Fibroblast of lung (primary cell): ENCODE data around the gene WASHC4. TPM values are rescaled to one million over a fixed set of nuclear protein-coding genes. Genes with fewer than 3 reads are reported as not detected.

Source experiments
- DNase-seq, 2 donors: peaks; one replicate each; pipeline versions ENCODE4 v3.0.0 to v3.0.0-alpha.2; 2010; ENCODE audit warnings: low read depth in 2 of 2
- H2AFZ ChIP-seq: 2 replicates; pipeline ENCODE4 v1.5.1; 2012; ENCODE audit warnings: low read length, control low read depth, inconsistent platforms
- H3K27ac ChIP-seq: 2 replicates; pipeline ENCODE4 v1.5.1; 2011; ENCODE audit warnings: low read length, control low read depth; ENCODE audit not compliant: insufficient read depth
- H3K27me3 ChIP-seq: 2 replicates; pipeline ENCODE4 v1.5.1; 2011; ENCODE audit warnings: mild to moderate bottlenecking, low read length; ENCODE audit not compliant: control insufficient read depth, insufficient read depth
- H3K36me3 ChIP-seq: 2 replicates; pipeline ENCODE4 v1.5.1; 2011; ENCODE audit warnings: low read length; ENCODE audit not compliant: control insufficient read depth, insufficient read depth
- H3K4me1 ChIP-seq: 2 replicates; pipeline ENCODE4 v1.5.1; 2011; ENCODE audit warnings: low read length; ENCODE audit not compliant: control insufficient read depth, insufficient read depth; ENCODE audit errors: extremely low read depth
- H3K4me2 ChIP-seq: 2 replicates; pipeline ENCODE4 v1.5.1; 2011; ENCODE audit warnings: low read length, control low read depth; ENCODE audit not compliant: insufficient read depth; ENCODE audit errors: extremely low read depth
- H3K4me3 ChIP-seq, 4 experiments: fragments of 200-600 bp in 1 of 4; sonication (generic) in 1 of 4; replicated peaks in 1 of 4; 2 replicates each; pipeline ENCODE4 v1.5.1; 2011 to 2016; ENCODE audit warnings: low read length in 4 of 4, low read depth in 3 of 4, mild to moderate bottlenecking in 3 of 4, control low read depth in 2 of 4, inconsistent platforms in 1 of 4, mixed read lengths in 1 of 4; ENCODE audit not compliant: insufficient read depth in 1 of 4; ENCODE audit errors: control extremely low read depth in 1 of 4
- H3K79me2 ChIP-seq: 2 replicates; pipeline ENCODE4 v1.5.1; 2012; ENCODE audit warnings: mild to moderate bottlenecking, low read length, inconsistent platforms; ENCODE audit not compliant: control insufficient read depth, insufficient read depth
- H3K9ac ChIP-seq: 2 replicates; pipeline ENCODE4 v1.5.1; 2011; ENCODE audit warnings: mild to moderate bottlenecking, low read length, control low read depth; ENCODE audit not compliant: insufficient read depth
- H3K9me3 ChIP-seq: 2 replicates; pipeline ENCODE4 v1.5.1; 2012; ENCODE audit warnings: low read depth, low read length; ENCODE audit not compliant: control insufficient read depth, insufficient read depth
- H4K20me1 ChIP-seq: 2 replicates; pipeline ENCODE4 v1.5.1; 2011; ENCODE audit warnings: low read length; ENCODE audit not compliant: control insufficient read depth, insufficient read depth; ENCODE audit errors: extremely low read depth
- CTCF ChIP-seq, 2 donors: IDR thresholded peaks in 1 of 2; conservative IDR thresholded peaks in 1 of 2; 1 replicate in 1 of 2; 2 replicates in 1 of 2; pipeline ENCODE4 v1.5.1; 2011 to 2012; ENCODE audit warnings: low read length in 2 of 2, control low read depth in 1 of 2, inconsistent platforms in 1 of 2, low read depth in 1 of 2, mild to moderate bottlenecking in 1 of 2
- EZH2 ChIP-seq: IDR thresholded peaks from 2 replicates; pipeline ENCODE4 v1.5.1; 2012; ENCODE audit warnings: low read length, control low read depth, mild to moderate bottlenecking; ENCODE audit errors: missing control alignments
- polyA plus RNA-seq, 2 donors: library from polyadenylated mRNA; depleted of rRNA in 1 of 2; stranded (reverse) in 1 of 2; unstranded in 1 of 2; fragments of >200 nt; gene quantifications; 2 replicates each; pipeline ENCODE4 v1.2.1, GENCODE V29; 2011 to 2012; ENCODE audit warnings: missing spikeins in 1 of 2
- total RNA-seq: library from RNA; depleted of rRNA; stranded (reverse); fragments of >200 nt; gene quantifications from 2 replicates; pipeline ENCODE4 v1.2.1, GENCODE V29; 2014

Gene WASHC4
- total and polyA plus RNA-seq, 2 donors (not counting 1 experiment from before 2014, with no cell fraction given), result 56.5 to 98.3 TPM

GRCh38 chr12:105194947-105195346 lies 87.4 kb downstream of the WASHC4 start:
- no peaks in the 10 kb centered on the region for H4K20me1 ChIP-seq
- no peak overlapping the region for H3K9ac ChIP-seq
- H3K27me3 ChIP-seq, result no peaks in the 10 kb centered on the region
- no peak for DNase-seq
- no peaks in the 10 kb centered on the region for H3K79me2 ChIP-seq
- no peak overlapping the region for H3K4me3 ChIP-seq
- peaks cover 37% of the 10 kb centered on the region for H3K36me3 ChIP-seq
- no peak overlapping the region for H3K27ac ChIP-seq
- TF ChIP-seq EZH2 (no peak), CTCF (conservative IDR thresholded peaks at IDR 0.05 in 1 of 2, IDR thresholded peaks at IDR 0.05 in 1 of 2; ENCODE audit: low read depth in 1 of 2, low read length in 2 of 2) (no peak)
- peaks cover 2% of the 10 kb centered on the region for H3K4me1 ChIP-seq
- H3K9me3 ChIP-seq, result no peaks in the 10 kb centered on the region
- H2AFZ ChIP-seq, result no peak overlapping the region
- H3K4me2 ChIP-seq, result no peak overlapping the region

DNA sequence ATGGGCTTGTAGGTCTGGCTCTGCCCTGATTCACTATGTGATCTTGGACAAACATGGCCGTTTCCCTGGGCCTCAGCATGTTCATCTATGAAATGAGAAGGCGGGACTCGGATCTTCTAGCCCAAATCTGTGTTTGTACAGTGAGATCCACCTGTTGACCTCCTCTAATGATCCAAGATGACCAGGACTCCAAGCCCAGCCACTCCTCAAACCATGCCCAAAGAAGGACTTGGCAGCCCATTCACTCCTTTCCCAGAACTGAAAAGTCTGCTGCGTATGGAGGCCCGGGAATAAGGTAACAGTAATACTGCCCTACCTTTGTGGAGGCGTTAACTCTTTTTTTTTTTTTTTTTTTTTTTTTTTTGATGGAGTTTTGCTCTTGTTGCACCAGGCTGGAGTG lies 88.6 kb downstream of the WASHC4 start:
- Histone ChIP-seq H3K4me2 (no peak overlapping the region), H3K36me3 (peaks cover 34% of the 10 kb centered on the region), H3K27me3 (no peaks in the 10 kb centered on the region), H4K20me1 (no peaks in the 10 kb centered on the region), H3K27ac (no peak overlapping the region), H3K79me2 (no peaks in the 10 kb centered on the region), H3K9ac (no peak overlapping the region), H3K4me3 (no peak overlapping the region), H3K4me1 (peaks cover 2% of the 10 kb centered on the region), H2AFZ (no peak overlapping the region), H3K9me3 (no peaks in the 10 kb centered on the region)
- TF ChIP-seq EZH2 (no peak), CTCF (conservative IDR thresholded peaks at IDR 0.05 in 1 of 2, IDR thresholded peaks at IDR 0.05 in 1 of 2; ENCODE audit: low read depth in 1 of 2, low read length in 2 of 2) (no peak)
- no peak for DNase-seq

DNA sequence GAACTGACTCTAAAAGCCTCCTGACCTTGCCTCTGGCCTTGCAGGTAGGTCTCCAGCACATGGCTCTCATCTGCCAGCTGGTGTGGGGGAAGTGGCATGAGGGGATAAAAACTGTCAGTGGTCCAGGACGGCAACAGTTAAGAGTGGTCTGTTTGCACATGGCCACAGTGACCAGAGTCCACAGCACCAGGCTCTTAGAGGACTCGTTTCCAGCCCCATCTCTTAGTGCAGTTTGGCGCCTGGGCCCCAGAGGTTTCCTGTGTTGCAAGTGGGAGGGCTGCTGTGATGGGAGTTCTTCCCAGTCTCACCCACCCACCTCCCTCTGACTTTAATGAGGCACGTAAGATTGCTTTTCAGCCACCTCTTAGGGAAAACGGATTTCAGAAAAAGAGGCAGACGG lies 91.4 kb downstream of the WASHC4 start:
- Histone ChIP-seq H3K4me2 (no peak overlapping the region), H3K27ac (peak overlapping the region; percentile 23), H3K36me3 (peaks cover 39% of the 10 kb centered on the region), H3K27me3 (no peaks in the 10 kb centered on the region), H3K9me3 (no peaks in the 10 kb centered on the region), H2AFZ (no peak overlapping the region), H4K20me1 (no peaks in the 10 kb centered on the region), H3K4me3 (no peak overlapping the region), H3K79me2 (no peaks in the 10 kb centered on the region), H3K9ac (no peak overlapping the region), H3K4me1 (peaks cover 2% of the 10 kb centered on the region)
- DNase-seq, result no peak
- TF ChIP-seq CTCF (conservative IDR thresholded peaks at IDR 0.05 in 1 of 2, IDR thresholded peaks at IDR 0.05 in 1 of 2; ENCODE audit: low read depth in 1 of 2, low read length in 2 of 2), result no peak
- TF ChIP-seq EZH2, result no peak
